ENCODE results near the gene TMSB15B. TPM values are rescaled to one million over a fixed set of nuclear protein-coding genes. Genes with fewer than 3 reads are reported as not detected.
A peak's percentile ranks its signal among the peaks of the same experiment; 100 is the strongest.
"Not testable (repeated sequence)": the region's sequence is repeated elsewhere in the genome, so short reads cannot be mapped to it uniquely, and the experiment has no call there.

TMSB15B gene
- total RNA-seq (ENCODE audit: low replicate concordance): 7.0 and 7.6 TPM in 2 replicates

DNA sequence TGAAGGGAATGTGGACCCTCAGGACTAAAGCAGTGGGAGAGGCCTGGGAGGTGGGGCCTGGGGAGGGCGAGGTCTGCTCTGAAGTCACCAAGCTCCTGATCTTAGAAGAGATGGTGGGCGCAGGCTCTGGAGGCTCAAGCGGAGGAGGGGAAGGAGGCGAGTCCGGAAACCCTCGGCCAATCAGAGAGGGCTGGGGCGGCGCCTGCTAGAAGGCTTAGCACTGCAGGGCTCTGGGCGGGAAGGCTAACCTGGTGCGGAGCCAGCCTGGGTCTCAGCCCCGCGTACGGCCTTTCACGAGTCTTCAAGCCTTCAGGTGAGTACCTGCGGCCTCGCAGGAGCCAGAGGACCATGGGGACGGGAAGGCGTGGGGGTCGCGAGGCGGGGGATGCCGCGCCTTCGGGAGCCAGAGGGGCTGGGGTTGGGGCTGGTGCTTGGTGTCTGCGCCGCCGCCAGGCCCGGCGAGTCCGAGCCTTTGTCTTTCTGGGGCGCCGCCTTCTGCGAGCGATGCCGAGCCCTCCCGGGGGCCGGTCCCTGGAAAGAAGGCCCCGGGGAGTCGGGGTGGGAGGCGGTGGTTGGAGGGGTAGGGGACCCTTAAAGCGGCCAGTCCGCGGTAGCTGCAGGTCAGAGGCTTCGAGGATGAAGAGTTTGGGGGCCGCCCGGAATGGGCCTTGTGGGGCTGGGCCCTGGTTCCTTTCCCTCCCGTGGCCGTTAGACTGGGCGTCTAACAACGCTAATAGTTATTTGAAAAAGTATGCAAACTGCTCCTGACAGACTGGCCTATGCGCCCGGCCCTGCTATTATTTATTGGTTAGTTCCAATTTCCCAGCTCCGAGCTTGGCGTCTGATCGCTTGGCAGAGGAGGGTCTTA is at the start of gene TMSB15B:
Gene TMSB15B, plus strand, starts transcription at position 217 of the 868 bp plus-strand sequence.
- not testable (repeated sequence) for H3K4me3 ChIP-seq (ENCODE audit: low read depth, low read length)

DNA sequence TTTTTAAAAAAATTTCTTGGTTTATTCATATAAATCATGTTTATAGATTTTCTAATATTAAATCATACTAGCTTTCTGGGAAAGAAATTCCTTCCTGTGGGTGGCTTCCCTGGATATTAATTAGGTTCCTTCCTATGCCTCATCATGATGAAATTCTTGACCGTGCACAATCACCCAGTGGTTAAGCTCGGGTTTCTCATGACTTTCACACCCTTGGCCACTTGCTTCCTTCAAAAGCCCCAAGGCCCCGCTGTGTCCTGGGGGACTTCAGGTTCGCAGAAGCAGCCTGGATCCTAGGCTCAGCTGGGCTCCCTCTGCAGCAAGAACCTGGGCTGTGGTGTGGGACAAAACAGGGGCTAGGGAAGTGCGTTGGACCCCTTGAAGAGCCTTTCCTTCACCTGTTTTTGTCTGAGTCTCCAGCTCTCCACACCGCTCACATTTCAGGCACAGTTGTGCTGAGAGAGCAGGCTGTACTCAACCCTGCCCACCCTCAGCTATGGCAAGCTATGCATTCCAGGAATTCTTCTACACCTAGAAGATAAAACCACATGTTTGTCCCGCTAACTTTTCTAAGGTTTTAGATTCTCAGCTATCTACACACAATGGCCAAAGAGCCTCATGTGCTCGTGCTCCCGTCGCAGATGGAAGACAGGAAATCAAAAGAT is 48.9 kb upstream of the TMSB15B start:
- TF ChIP-seq, protein P1, sequence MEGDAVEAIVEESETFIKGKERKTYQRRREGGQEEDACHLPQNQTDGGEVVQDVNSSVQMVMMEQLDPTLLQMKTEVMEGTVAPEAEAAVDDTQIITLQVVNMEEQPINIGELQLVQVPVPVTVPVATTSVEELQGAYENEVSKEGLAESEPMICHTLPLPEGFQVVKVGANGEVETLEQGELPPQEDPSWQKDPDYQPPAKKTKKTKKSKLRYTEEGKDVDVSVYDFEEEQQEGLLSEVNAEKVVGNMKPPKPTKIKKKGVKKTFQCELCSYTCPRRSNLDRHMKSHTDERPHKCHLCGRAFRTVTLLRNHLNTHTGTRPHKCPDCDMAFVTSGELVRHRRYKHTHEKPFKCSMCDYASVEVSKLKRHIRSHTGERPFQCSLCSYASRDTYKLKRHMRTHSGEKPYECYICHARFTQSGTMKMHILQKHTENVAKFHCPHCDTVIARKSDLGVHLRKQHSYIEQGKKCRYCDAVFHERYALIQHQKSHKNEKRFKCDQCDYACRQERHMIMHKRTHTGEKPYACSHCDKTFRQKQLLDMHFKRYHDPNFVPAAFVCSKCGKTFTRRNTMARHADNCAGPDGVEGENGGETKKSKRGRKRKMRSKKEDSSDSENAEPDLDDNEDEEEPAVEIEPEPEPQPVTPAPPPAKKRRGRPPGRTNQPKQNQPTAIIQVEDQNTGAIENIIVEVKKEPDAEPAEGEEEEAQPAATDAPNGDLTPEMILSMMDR (IDR thresholded peaks at IDR 0.05; ENCODE audit: insufficient read depth, low read length): no peak
- DNase-seq (ENCODE audit: low read depth): no peak
- no peak overlapping the region for H3K4me3 ChIP-seq (ENCODE audit: low read depth, low read length)

More for the DNA sequence above, at the start of gene TMSB15B:
- not testable (repeated sequence) for DNase-seq (ENCODE audit: low read depth)

DNA sequence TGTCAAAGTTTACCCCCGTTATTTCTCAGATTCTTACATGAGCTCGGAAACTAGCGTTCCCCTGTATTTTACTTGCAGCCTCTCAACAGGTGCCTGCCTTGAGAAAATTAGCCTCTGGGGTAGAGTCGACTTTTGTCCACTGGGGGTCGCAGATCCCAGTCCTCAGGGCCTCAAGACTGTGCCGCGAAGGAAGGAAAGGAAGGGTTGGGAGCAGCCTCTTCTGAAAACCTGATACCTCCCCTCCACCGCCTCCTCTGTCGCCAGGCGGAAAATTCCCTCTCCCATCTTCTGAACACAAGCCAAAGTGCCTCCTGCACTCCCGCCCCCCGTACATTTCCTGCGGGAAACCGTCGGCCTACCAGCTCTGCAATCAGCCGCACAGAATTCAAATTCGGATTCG is 44.4 kb upstream of the TMSB15B start:
- DNase-seq (ENCODE audit: low read depth): peak; percentile 60
- TF ChIP-seq, protein P1 (IDR thresholded peaks at IDR 0.05; ENCODE audit: insufficient read depth, low read length): peak; percentile 68
- peak overlapping the region; percentile 66 for H3K4me3 ChIP-seq (ENCODE audit: low read depth, low read length)

DNA sequence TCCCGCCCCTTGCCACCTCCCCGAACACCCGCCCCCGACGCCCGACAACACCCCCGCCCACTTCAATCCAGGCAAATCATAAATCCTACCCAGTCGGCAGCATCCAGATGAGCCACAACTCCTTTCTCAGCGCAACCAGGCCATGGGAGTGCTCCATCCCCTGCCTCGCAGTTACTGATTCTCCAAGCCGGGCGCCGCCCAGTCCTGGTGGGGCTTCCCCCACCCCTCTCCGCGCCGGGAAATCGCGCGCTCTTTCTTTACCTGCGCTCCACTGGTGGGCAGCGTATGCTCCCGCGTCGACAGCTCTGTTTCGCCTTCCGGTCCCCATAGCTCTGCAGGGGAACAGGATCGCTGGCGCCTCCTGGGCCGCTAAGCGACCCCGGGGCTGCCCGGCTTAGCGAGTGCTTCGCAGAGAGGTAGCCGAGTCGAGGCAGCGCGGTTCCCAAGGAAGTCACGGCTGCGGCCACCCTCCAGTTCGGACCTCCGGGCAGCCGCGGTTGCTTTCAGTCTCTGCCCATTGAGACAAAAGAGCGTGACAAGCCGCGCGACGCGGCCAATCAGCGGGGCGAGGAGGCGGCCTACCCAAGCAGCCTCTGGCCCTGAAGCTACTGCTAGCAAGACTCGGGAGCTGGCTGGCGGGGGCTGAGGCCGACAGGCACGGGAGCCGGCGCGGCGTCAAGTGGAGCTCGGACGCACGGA is 43.7 kb upstream of the TMSB15B start:
- peak overlapping the region; percentile 66 for H3K4me3 ChIP-seq (ENCODE audit: low read depth, low read length)
- TF ChIP-seq, protein P1 (IDR thresholded peaks at IDR 0.05; ENCODE audit: insufficient read depth, low read length): no peak
- peak; percentile 51 for DNase-seq (ENCODE audit: low read depth)

DNA sequence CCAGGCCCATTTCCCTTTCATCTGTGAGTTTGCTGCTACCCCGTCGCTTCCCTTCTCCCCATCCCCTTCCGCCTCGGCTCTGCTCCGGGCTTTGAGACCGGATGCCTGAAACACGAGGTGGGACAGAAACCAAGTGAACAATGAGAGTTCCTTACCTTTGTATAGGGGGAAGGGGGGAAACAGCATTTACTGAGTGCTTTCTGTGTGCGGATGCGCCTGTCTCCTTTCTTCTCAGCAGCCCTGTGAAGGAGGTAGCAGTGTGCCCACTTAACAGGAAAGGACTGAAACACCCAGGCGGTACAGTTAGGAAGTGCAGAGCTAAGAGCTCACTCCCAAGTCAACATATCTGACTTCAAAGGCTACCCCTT is 43.2 kb upstream of the TMSB15B start:
- TF ChIP-seq, protein P1 (IDR thresholded peaks at IDR 0.05; ENCODE audit: insufficient read depth, low read length): peak; percentile 58
- peak overlapping the region; percentile 66 for H3K4me3 ChIP-seq (ENCODE audit: low read depth, low read length)
- peak; percentile 54 for DNase-seq (ENCODE audit: low read depth)

DNA sequence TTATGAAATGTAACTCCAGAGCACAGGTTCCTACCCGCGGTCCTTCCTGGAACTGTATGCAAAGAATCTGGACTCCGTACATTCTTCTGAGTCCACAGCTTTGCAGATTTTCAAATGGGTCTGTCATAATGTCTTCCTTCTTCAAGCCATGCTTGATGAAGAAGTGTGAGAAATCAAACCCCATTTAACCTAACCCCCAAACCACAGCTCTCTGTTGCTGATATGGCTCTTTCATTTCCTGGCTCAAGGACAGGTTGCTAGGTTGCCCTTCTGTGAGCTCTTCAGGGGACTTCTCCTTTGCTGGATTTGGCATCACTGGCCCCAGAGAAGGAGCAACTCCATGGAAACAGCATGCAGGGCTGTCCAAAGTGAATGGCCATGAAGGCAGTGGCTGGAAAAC is 41.9 kb upstream of the TMSB15B start:
- H3K4me3 ChIP-seq (ENCODE audit: low read depth, low read length); DNase-seq (ENCODE audit: low read depth): not testable (repeated sequence)

DNA sequence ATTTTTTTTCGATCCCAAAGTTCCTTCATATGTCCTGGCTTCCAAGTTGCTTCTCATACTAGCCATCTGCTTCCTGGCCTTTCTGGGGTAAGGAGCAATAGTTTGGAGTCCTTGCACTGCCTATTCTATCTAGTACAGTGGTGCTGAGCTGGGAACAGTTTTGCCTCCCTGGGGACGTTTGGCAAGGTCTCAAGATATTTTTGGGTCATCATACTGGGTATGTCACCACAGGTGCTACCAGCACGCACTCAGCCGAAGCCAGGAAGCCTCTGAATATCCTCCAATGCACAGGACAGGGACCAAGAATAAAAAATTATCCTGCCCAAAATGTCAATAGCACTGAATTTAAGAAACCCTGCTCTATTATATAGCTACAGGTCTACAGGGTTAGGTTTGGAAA is 35.4 kb upstream of the TMSB15B start:
- no peak for DNase-seq (ENCODE audit: low read depth)
- H3K4me3 ChIP-seq (ENCODE audit: low read depth, low read length): no peak overlapping the region
- TF ChIP-seq, protein P1 (IDR thresholded peaks at IDR 0.05; ENCODE audit: insufficient read depth, low read length): no peak
